GM18951 (cell line): ENCODE measurements around the gene SEPTIN6.

Source experiments
- POLR2A ChIP-seq: IDR thresholded peaks from 4 replicates; pipeline ENCODE4 v1.6.1; 2011; ENCODE audit warnings: mild to moderate bottlenecking; ENCODE audit not compliant: insufficient read length, insufficient read depth; ENCODE audit errors: extremely low read depth
- in situ Hi-C: fragments of 300-500 bp; cut with MboI; formaldehyde crosslinking; loops from one replicate; pipeline ENCODE4 v1.12.0; 2022; ENCODE audit warnings: low sequenced_read_pairs, mixed read lengths, inconsistent platforms; ENCODE audit not compliant: unreplicated experiment

The SEPTIN6 gene

GRCh38 chrX:119706616-119707015, 13.6 kb upstream of the SEPTIN6 start:
- in situ Hi-C loops = no loop called here

GRCh38 chrX:119698845-119699244, 5.9 kb upstream of the SEPTIN6 start:
- no peak for TF ChIP-seq POLR2A

More at GRCh38 chrX:119706616-119707015, 13.6 kb upstream of the SEPTIN6 start:
- TF ChIP-seq POLR2A = no peak

GRCh38 chrX:119696251-119696890, 3.4 kb upstream of the SEPTIN6 start:
- TF ChIP-seq POLR2A = no peak
- in situ Hi-C loops = no loop called here

More at GRCh38 chrX:119698845-119699244, 5.9 kb upstream of the SEPTIN6 start:
- in situ Hi-C loops = no loop called here

- no peak for TF ChIP-seq POLR2A
- in situ Hi-C loops = no loop called here
These were observed 2.6 kb upstream of the SEPTIN6 start for GRCh38 chrX:119695535-119696050.

- in situ Hi-C loops = no loop called here
- no peak for TF ChIP-seq POLR2A
These were observed 1.9 kb upstream of the SEPTIN6 start for GRCh38 chrX:119694601-119695534.

GRCh38 chrX:119693996-119694451, 1.1 kb upstream of the SEPTIN6 start:
- peak; percentile 22 for TF ChIP-seq POLR2A
- in situ Hi-C loops = no loop called here

GRCh38 chrX:119692191-119693039, 553 bp downstream of the SEPTIN6 start:
- in situ Hi-C loops = no loop called here

GRCh38 chrX:119690921-119691716, 1.8 kb downstream of the SEPTIN6 start:
- in situ Hi-C loops = no loop called here
- TF ChIP-seq POLR2A = no peak

More at GRCh38 chrX:119692191-119693039, 553 bp downstream of the SEPTIN6 start:
- TF ChIP-seq POLR2A = no peak

GRCh38 chrX:119688911-119689321, 4.1 kb downstream of the SEPTIN6 start:
- no peak for TF ChIP-seq POLR2A
- in situ Hi-C loops = no loop called here

GRCh38 chrX:119687661-119688413, 5.1 kb downstream of the SEPTIN6 start:
- no peak for TF ChIP-seq POLR2A
- in situ Hi-C loops = no loop called here

GRCh38 chrX:119686087-119686691, 6.8 kb downstream of the SEPTIN6 start:
- no peak for TF ChIP-seq POLR2A
- in situ Hi-C loops = no loop called here
